ENCODE results near the gene PAPLN.
"Not testable (repeated sequence)": the region's sequence is repeated elsewhere in the genome, so short reads cannot be mapped to it uniquely, and the experiment has no call there.

The PAPLN gene, protein sequence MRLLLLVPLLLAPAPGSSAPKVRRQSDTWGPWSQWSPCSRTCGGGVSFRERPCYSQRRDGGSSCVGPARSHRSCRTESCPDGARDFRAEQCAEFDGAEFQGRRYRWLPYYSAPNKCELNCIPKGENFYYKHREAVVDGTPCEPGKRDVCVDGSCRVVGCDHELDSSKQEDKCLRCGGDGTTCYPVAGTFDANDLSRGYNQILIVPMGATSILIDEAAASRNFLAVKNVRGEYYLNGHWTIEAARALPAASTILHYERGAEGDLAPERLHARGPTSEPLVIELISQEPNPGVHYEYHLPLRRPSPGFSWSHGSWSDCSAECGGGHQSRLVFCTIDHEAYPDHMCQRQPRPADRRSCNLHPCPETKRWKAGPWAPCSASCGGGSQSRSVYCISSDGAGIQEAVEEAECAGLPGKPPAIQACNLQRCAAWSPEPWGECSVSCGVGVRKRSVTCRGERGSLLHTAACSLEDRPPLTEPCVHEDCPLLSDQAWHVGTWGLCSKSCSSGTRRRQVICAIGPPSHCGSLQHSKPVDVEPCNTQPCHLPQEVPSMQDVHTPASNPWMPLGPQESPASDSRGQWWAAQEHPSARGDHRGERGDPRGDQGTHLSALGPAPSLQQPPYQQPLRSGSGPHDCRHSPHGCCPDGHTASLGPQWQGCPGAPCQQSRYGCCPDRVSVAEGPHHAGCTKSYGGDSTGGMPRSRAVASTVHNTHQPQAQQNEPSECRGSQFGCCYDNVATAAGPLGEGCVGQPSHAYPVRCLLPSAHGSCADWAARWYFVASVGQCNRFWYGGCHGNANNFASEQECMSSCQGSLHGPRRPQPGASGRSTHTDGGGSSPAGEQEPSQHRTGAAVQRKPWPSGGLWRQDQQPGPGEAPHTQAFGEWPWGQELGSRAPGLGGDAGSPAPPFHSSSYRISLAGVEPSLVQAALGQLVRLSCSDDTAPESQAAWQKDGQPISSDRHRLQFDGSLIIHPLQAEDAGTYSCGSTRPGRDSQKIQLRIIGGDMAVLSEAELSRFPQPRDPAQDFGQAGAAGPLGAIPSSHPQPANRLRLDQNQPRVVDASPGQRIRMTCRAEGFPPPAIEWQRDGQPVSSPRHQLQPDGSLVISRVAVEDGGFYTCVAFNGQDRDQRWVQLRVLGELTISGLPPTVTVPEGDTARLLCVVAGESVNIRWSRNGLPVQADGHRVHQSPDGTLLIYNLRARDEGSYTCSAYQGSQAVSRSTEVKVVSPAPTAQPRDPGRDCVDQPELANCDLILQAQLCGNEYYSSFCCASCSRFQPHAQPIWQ

DNA sequence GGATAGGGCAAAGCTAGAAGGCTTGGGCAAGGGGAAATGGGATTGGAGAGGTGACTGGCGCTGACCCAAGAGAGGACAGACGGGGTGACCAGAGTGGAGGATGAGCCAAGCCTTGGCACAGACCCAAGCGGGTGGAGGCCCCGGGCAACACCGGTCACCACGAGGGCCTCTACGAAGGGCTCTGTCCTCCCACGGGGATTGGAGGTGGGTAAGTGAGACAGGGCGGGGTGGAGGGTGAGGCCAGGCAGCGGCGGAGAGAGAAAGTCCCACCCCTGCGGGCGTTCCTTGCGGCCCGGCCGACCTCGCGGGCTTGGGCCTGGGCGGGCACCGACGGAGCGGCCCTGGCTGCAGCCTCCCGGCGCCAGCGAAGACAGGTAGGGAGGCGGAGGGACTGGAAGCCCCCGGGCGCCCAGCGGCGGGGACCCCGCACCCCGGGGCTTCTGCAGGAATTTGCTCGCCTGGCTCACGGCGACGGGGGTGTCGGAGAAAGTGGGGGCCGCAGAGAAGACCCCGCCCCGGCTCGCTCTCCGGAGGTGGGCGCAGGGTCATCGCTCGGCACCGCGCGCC, at the start of gene PAPLN:
TSS of gene PAPLN (plus strand) at position 288 of the 567 bp plus-strand sequence. CDS start 2,273 bp downstream, outside the sequence.
- H3K36me3 Mint-ChIP-seq, result no peaks in the 10 kb centered on the region
- no peak within 1 kb of the TSS for H3K27ac Mint-ChIP-seq
- DNase-seq, result peak; percentile 26
- H3K4me1 Mint-ChIP-seq, result peaks cover 22% of the 10 kb centered on the region
- CTCF ChIA-PET, result no interaction called here
- no peaks in the 10 kb centered on the region for H3K9me3 Mint-ChIP-seq
- H3K4me3 Mint-ChIP-seq, result peak within 1 kb of the TSS; percentile 55
- peaks cover 98% of the 10 kb centered on the region for H3K27me3 Mint-ChIP-seq

DNA sequence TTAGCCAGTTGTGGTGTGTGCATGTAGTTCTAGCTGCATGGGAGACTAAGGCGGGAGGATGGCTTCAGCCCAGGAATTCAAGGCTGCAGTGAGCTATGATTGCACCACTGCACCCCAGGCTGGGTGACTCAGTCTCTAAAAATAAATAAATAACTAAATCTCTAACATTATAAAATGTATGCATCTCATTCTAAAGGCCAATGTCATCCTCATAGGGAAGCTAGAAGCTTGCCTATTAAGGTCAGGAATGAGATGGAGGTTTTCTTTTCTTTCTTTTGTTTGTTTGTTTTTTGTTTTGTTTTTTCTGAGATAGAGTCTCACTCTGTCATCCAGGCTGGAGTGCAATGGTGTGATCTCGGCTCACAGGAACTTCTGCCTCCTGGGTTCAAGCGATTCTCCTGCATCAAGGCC, 48.8 kb upstream of the PAPLN start:
- H3K27ac Mint-ChIP-seq, result no peak overlapping the region
- no peaks in the 10 kb centered on the region for H3K27me3 Mint-ChIP-seq
- no peaks in the 10 kb centered on the region for H3K4me1 Mint-ChIP-seq
- peaks cover 23% of the 10 kb centered on the region for H3K36me3 Mint-ChIP-seq
- CTCF ChIA-PET, result no interaction called here
- no peak overlapping the region for H3K4me3 Mint-ChIP-seq
- DNase-seq, result no peak
- no peaks in the 10 kb centered on the region for H3K9me3 Mint-ChIP-seq

DNA sequence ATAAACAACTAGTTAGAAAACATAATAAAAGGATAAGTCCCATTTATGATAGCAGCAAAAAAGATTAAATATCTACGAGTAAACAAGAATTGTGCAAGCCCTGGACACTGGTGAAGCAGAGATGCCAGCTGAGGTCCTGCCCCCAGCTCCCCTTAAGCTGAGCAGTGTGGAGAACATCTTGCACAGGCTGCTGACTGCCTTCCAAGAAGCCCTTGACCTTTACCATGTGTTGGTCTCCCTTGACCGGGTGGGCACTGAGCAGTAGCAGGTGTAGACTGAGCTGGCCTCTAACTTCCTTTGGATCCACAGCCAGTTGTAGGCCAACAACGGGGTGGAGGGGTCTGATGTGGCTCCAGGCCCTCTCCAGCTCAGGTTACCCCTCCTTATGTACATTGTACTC, 47.7 kb upstream of the PAPLN start:
- Mint-ChIP-seq H3K4me1 (no peaks in the 10 kb centered on the region), H3K27me3 (no peaks in the 10 kb centered on the region), H3K4me3 (no peak overlapping the region), H3K9me3 (no peaks in the 10 kb centered on the region), H3K36me3 (peaks cover 27% of the 10 kb centered on the region), H3K27ac (no peak overlapping the region)
- no peak for DNase-seq
- CTCF ChIA-PET, result no interaction called here

DNA sequence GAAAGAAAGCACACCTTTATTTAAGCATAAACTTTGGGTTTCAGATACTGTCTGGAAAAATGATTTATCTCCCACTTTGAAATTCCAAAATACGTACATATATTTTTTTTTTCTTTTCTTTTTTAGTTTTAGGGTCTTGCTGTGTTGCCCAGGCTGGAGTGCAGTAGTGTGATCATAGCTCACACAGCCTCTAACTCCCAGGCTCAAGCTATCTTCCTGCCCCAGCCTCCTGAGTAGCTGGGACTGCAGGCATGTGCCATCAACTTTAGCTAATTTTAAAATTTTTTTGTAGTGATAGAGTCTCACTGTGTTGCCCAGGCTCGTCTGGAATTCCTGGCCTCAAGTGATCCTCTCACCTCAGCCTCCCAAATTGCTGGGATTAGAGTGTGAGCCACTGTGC, 45.9 kb upstream of the PAPLN start:
- DNase-seq, result no peak
- Mint-ChIP-seq H3K4me3 (no peak overlapping the region), H3K27ac (no peak overlapping the region), H3K36me3 (peaks cover 40% of the 10 kb centered on the region), H3K4me1 (no peaks in the 10 kb centered on the region), H3K9me3 (no peaks in the 10 kb centered on the region), H3K27me3 (no peaks in the 10 kb centered on the region)
- CTCF ChIA-PET, result no interaction called here

DNA sequence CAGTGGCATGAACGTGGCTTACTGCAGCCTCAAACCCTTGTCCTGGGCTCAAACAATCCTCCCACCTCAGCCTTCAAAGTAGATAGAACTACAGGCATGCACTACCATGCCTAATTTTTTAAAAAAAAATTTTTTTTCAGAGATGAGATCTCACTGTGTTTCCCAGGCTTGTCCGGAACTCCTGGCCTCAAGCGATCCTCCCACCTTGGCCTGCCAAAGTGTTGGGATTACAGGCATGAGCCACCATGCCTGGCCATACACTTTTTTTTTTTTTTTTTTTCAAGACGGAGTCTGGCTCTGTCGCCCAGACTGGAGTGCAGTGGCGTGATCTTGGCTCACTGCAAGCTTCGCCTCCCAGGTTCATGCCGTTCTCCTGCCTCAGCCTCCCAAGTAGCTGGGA, 43.0 kb upstream of the PAPLN start:
- H3K9me3 Mint-ChIP-seq, H3K4me3 Mint-ChIP-seq, H3K4me1 Mint-ChIP-seq, CTCF ChIA-PET, DNase-seq, H3K27me3 Mint-ChIP-seq, H3K27ac Mint-ChIP-seq: not testable (repeated sequence)
- H3K36me3 Mint-ChIP-seq, result peaks cover 42% of the 10 kb centered on the region

DNA sequence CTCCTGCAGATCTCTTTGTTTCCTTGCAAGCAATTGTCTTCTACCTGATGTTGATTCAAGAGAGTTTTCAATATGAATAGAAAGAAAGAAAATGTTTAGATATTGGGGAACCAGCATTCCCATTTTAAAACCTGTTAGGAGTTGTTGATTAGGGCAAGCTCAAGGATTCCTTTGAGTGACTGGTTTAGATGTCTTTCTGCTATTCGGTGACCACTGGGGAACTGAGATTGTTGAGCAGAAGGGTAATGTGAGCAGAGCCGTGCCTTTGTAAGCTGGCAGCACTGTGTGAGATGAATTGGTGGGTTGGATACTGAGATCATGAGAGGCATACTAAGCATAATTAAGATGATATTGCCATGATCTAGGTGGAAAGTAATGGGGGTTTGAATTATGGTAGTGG, 39.1 kb upstream of the PAPLN start:
- Mint-ChIP-seq H3K27ac (no peak overlapping the region), H3K27me3 (no peaks in the 10 kb centered on the region), H3K4me3 (no peak overlapping the region), H3K36me3 (peaks cover 53% of the 10 kb centered on the region), H3K9me3 (no peaks in the 10 kb centered on the region), H3K4me1 (no peaks in the 10 kb centered on the region)
- no peak for DNase-seq
- CTCF ChIA-PET, result no interaction called here

DNA sequence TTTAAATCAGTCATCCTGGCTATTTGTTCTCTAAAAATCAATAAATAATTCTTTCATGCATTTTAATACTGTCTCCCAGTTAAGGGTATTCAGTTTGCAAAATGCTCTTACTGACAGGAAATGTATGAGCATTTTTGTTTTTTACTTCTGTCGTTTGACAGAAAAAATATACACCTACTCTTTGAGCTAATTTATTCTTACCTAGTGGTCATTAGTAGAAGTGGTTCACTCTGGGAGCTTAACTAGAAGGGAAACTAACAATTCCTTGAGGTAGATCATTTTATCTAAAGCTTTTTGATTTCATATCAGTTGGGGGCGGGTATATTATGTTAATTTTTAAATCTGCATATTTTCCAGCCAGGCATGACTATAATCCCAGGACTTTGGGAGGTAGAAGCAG, 33.8 kb upstream of the PAPLN start:
- no peaks in the 10 kb centered on the region for H3K4me1 Mint-ChIP-seq
- no peak overlapping the region for H3K27ac Mint-ChIP-seq
- no peaks in the 10 kb centered on the region for H3K27me3 Mint-ChIP-seq
- no peak for DNase-seq
- peaks cover 5% of the 10 kb centered on the region for H3K9me3 Mint-ChIP-seq
- H3K4me3 Mint-ChIP-seq, result no peak overlapping the region
- CTCF ChIA-PET, result no interaction called here
- H3K36me3 Mint-ChIP-seq, result peaks cover 64% of the 10 kb centered on the region

DNA sequence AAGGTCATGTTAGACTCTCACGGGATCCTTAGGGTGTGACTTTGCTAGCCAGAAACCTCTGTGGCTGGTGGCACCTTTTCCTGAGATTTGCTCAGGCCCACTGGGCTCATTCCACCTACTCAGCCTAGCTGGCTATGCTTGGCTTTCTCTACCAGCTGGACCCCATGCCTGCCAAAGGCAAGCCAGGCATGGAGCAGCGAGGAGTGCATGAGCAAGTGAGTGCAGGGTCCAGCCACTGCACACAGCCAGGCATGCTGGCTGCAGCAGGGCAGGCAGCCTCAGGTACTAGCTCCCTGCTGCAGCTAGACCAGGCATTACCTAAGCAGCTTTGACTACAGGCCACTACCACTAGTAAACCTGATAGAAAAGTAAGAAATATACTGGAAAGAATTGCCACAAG, 29.7 kb upstream of the PAPLN start:
- DNase-seq, result no peak
- Mint-ChIP-seq H3K4me1 (no peaks in the 10 kb centered on the region), H3K9me3 (peaks cover 5% of the 10 kb centered on the region), H3K27me3 (no peaks in the 10 kb centered on the region), H3K4me3 (no peak overlapping the region), H3K36me3 (peaks cover 62% of the 10 kb centered on the region), H3K27ac (no peak overlapping the region)
- CTCF ChIA-PET, result no interaction called here

DNA sequence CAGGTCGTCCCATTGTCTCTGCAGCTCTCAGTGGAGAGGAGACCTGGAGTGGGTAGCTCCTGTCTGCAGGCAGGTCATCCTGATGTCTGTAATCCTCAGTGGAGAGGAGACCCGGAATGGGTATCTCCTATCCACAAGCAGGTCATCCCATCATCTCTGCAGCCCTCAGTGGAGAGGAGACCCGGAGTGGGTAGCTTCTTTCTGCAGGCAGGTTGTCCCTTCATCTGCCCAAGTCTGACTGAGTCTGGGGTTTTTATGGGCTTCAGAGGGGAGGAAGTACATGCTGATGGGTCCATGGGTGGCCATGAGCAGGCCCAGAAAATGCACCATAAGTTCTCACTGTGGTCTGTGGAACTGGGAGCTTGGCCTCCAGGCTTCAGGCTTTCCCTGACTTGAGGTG, 28.9 kb upstream of the PAPLN start:
- Mint-ChIP-seq H3K9me3 (peaks cover 5% of the 10 kb centered on the region), H3K36me3 (peaks cover 64% of the 10 kb centered on the region), H3K27me3 (no peaks in the 10 kb centered on the region), H3K4me1 (no peaks in the 10 kb centered on the region), H3K27ac (no peak overlapping the region), H3K4me3 (no peak overlapping the region)
- CTCF ChIA-PET, result no interaction called here
- no peak for DNase-seq

DNA sequence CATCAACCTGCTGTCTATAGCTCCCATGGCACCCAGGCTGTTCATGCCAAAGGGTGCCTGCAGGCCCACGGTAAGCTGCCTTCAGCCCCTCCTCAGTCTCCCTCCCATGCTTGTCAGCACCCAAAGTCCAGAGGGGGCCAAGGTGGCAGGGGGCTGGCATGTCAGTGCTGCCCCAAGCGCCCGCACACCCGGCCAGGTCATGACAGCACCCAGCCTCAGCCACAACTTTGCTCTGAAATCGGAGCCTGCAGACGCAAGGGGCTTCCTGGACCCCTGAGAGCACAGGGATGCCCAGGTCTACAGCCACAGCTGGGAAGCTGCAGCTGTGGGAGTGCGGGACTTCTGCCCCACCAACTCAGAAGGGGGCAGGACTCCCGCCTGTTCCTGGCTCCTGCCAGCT, 28.5 kb upstream of the PAPLN start:
- Mint-ChIP-seq H3K4me1 (no peaks in the 10 kb centered on the region), H3K27ac (no peak overlapping the region), H3K27me3 (no peaks in the 10 kb centered on the region), H3K36me3 (peaks cover 65% of the 10 kb centered on the region), H3K9me3 (peaks cover 5% of the 10 kb centered on the region), H3K4me3 (no peak overlapping the region)
- CTCF ChIA-PET, result no interaction called here
- DNase-seq, result no peak

DNA sequence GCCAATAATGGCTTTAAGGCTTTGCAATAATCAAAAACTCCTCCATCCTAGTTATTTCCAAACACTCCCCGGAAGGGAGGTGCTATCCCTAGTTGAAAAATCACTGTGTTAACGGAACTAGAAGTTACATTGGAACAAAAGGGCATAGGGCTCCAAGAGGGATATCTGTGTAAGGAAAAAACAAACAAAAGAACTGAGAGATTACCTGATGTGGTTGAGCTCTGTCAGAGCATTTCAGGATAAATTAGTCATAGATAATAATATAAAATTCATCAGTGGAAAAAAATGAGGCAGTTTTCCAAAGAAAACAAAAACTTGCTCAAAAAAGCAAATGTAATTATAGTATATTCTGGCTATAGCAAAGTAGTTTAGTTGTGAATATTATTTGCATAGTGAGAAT, 27.4 kb upstream of the PAPLN start:
- DNase-seq, result no peak
- Mint-ChIP-seq H3K4me1 (no peaks in the 10 kb centered on the region), H3K4me3 (no peak overlapping the region), H3K9me3 (peaks cover 5% of the 10 kb centered on the region), H3K36me3 (peaks cover 64% of the 10 kb centered on the region), H3K27me3 (no peaks in the 10 kb centered on the region), H3K27ac (no peak overlapping the region)
- CTCF ChIA-PET, result no interaction called here

DNA sequence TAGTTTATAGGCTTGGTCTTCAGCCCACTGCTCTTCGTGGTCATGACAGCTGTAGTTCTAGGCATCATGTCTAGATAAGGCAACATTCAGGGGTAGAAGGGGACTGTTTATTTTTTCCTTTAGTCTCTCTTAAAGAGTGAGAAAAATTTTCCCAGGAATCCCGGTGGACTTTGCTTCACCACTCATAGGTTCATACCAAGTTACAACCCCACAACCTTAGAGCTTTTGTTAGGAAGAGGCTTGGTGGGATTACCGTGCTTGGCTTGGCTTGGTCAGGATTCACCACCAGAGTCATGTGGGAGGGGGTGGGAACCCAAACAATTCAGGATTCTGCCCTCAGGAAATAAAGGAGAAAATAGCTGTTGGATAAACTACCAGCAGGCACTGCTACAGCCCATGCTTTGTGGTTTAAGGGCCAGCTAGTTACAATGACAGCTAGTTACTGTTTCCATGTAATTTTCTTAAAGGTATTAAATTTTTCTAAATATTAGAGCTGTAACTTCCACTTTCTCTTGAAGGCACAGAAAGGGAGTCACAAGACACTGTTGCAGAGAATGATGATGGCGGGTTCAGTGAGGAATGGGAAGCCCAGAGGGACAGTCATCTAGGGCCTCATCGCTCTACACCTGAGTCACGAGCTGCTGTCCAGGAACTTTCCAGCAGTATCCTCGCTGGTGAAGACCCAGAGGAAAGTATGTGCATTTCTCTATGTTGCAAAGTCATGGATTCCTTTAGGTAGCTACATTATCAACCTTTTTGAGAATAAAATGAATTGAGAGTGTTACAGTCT, 25.9 kb upstream of the PAPLN start:
- no peak overlapping the region for H3K4me3 Mint-ChIP-seq
- H3K27me3 Mint-ChIP-seq, result no peaks in the 10 kb centered on the region
- no peak overlapping the region for H3K27ac Mint-ChIP-seq
- no peaks in the 10 kb centered on the region for H3K4me1 Mint-ChIP-seq
- no peak for DNase-seq
- peaks cover 5% of the 10 kb centered on the region for H3K9me3 Mint-ChIP-seq
- CTCF ChIA-PET, result no interaction called here
- H3K36me3 Mint-ChIP-seq, result peaks cover 56% of the 10 kb centered on the region

DNA sequence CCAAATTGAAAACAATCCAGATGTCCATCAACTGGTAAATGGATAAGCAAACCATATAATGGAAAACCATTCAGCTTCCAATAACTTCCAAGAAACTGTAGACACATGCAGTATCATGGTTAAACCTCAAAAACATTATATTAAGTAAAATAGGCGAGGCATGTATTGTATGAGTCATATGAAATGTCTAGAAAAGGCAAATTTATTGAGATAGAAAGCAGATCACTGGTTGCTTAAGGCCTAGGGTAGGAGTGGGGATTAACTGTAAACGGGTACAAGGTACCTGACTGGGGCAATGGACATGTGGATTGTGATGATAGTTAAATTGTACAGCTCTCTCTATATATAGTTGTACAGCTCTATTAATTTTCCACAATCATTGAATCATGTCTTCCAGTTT, 21.3 kb upstream of the PAPLN start:
- Mint-ChIP-seq H3K4me1 (peaks cover 3% of the 10 kb centered on the region), H3K27me3 (no peaks in the 10 kb centered on the region), H3K4me3 (no peak overlapping the region), H3K9me3 (no peaks in the 10 kb centered on the region), H3K36me3 (peaks cover 54% of the 10 kb centered on the region), H3K27ac (no peak overlapping the region)
- DNase-seq, result no peak
- CTCF ChIA-PET, result interaction anchor here (0.6 kb wide), 1 partner anchor 128 kb away, joined by 3 read pairs; no protein-coding TSS in a partner anchor
